NCI-H510A treated with DMSO at 0.1 percent for 48 hours (cell line): ENCODE results near the gene SCN3A.

Experiments
- DNase-seq: peaks from one replicate; lab custom pipeline; 2025; lab: John Stamatoyannopoulos, UW

Gene SCN3A

DNA sequence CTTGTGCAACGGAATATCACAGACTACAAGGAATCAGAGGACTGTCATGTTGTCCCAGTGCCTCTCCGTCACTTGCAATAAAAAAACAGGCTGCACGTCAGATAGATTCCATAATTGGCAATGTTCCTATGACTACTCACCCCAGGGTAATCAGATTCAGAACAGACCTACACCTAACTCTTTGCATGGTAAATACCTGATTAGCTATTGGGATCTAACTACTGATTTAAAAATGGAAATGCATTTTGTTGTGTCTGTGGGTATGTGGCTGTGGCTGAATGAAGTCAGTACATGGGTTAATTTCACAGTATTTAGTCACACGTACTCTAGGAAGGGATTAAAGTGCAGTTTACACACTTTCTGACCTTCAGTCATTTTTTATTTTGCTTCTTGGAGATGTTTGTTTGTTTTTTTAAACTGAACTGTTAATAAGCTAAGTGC, 91.7 kb downstream of the SCN3A start:
- DNase-seq, result no peak

DNA sequence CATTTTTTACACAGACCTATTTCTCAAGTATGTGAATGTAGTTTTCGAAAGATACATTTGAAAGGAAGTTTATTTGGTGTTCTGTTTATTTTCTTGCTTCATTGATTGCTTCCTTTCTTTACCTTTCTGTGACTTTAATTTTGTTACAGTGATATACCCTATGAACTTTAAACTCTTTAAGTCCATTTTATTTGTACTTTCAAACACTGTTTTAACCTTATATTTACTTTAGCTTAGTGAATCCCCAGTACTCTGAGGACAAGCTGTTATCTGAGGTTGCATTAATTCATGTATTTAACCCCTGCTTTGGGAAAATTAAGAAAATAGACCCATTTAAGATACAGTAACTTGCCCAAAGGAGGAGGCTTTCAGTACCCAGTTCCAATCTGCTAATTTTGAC, 93.5 kb downstream of the SCN3A start:
- no peak for DNase-seq

- DNase-seq, result no peak
These were observed 93.9 kb downstream of the SCN3A start for GRCh38 chr2:165109915-165110314.

DNA sequence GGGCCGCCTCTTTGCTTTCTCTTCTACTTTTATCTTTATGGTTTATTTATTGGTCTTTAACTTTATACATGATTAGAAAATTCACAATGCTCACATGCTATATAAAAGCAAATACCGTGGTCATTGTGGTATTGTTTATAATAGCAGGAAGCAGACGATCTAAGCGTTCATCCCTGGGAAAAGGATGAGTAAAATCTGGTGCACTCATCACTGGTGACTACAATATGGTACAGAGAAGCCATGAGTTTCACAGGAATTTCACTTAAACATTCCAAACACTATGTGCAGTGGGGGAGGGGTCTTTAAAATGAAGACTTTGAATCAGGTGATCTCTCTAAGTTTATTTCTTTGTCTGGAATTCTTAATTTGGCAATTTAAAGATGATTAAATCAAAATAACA, 97.9 kb downstream of the SCN3A start:
- DNase-seq, result no peak

DNA sequence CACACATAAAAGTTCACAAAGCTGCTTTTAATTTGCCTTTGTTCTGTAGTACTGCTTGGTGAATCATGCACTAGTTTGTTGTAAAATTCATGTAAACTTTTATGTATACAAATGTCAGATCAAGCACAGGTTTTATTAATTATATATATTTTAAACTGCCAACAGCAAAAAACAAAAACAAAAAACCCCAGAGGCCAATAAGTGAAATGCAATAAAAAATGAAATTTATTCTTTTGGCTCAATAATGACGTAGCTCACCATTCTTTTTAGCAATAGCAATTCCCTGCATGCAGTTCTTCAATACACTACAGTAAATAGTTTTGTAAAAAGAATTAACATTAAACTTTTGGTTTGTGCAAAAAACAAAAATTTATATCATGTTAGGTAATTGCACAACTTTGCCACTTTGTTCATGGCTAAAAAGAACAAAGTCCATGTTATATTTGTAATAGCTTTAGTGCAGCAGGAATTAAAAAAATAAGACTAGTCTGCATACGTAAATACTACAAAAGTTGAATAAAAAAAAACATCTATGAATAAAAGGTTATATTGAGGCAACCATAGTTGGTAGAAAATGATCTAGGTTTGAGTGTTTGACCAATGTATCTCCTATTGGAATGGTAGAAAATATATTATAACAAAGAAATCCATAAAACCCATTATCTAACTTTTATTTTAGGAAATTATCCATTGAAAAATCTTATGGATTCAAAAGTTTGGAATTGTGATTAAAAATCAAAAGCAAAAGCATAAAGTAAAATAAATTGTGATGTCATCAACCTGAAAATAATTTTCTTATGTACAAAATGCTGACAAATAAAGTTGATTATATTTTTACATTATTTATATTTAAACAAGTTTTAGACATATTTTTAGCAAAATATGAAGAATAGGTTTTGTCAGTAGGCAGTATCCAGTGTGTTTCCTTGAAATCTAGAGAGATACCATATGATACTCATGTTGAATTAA, 115.6 kb downstream of the SCN3A start:
- DNase-seq, result no peak

GRCh38 chr2:165086337-165086736, 117.5 kb downstream of the SCN3A start:
- DNase-seq, result no peak

GRCh38 chr2:165083326-165083725, 120.5 kb downstream of the SCN3A start:
- DNase-seq, result no peak

- no peak for DNase-seq
These were observed 121.4 kb downstream of the SCN3A start for GRCh38 chr2:165082479-165082878.

DNA sequence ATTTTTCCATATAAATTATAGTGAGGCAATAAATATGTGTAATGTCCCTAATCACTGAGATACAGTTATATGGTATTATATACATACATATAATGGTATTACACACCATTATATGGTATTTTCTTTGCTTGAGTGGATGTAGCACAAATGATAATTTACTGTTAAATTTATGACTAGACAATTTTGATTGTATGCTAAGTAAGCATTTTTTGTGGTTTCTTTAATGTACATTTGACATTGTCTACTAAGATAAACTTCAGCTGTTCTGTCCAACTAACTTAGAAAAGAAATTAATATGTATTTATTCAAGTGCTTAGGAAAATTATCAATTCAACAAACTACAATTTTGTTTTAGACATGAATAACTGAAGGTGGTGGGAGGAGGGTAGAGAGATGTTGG, 122.6 kb downstream of the SCN3A start:
- DNase-seq, result no peak

GRCh38 chr2:165079432-165079831, 124.4 kb downstream of the SCN3A start:
- no peak for DNase-seq

DNA sequence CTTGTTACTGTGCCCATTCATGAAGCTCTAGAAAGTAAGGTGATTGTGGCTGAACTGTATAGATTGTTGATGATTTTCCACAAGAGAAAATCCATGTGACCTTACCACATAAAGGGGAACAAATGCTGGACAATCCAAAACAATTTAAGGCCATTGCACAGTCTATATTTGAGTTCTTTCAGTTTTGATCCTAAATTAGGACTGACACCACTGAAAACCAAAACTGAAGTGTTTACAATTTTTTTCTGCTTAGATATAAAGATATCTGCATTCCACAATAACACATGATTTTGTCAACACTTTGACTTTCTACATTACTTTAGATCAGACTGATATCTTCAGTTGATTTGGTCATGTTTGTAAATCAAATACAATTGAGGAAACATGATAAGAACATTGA, 124.9 kb downstream of the SCN3A start:
- no peak for DNase-seq

GRCh38 chr2:165074884-165075283, 129.0 kb downstream of the SCN3A start:
- DNase-seq, result no peak

DNA sequence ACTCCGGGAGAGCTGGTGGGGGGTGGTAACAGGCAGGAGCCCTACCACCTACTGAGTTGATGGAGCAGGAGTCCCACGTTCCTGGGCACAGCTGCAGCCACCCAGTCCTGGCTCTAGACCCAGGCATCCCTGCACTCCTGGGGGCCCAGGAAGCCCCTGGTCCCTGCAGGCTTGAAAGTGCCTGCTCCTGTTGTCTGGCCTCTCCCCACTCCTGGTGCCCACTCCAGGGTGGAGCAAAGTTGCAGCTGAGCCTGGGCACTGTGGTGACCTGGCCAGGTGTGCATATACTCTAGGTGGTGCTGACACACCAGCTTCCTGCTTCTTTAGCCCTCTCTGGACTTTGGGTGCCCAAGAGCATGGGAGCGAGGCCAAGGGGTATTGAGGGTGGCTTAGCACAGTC, 129.5 kb downstream of the SCN3A start:
- no peak for DNase-seq

DNA sequence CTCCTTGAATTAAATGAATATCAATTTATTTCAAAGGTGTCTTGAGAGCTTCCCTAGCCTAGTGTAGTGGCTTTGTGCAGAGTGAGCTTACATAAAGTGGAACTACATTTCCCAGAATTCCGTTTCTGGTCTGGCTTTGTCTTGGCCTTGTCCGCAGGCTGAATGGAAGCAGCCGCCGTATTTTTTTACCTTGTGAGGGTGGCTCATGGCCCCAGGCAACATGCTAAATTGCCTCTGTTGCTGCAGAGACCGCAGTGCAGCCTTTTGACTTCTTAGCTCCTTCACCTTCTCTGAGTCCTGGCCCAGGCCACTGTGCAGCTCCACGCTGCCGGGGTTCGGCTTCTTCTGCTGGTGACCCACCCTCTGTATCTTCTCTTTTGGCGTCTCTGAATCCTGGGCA, 133.8 kb downstream of the SCN3A start:
- DNase-seq, result no peak

DNA sequence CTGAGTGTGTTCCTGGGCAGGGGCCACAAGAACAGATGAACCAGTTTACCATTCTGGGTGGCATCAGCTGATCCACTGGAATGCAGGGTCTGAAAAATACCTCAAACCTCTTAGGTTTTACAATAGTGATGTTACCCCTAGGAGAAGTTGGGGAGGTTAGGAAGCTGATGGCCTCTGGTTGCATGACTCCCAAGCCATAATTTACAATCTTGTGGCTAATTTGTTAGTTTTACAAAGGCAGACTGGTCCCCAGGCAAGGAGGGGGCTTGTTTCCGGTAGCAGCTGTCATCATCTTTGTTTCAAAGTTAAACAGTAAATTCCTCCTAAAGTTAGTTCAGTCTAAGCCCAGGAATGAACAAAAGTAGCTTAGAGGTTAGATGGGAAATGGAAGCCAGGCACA, 134.7 kb downstream of the SCN3A start:
- DNase-seq, result no peak

DNA sequence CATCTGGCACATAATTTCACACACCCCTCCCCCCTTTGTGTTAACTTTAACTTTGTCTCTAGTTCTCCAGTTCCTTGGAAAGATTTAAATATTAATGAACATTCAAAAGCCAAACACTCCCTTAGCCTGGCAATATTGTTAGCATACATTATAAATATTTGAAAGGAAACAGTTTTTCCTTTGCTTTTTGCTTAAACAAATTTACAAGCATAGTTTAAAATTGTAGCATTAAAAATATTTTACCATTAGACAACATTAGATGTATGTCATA, 135.4 kb downstream of the SCN3A start:
- DNase-seq, result no peak

DNA sequence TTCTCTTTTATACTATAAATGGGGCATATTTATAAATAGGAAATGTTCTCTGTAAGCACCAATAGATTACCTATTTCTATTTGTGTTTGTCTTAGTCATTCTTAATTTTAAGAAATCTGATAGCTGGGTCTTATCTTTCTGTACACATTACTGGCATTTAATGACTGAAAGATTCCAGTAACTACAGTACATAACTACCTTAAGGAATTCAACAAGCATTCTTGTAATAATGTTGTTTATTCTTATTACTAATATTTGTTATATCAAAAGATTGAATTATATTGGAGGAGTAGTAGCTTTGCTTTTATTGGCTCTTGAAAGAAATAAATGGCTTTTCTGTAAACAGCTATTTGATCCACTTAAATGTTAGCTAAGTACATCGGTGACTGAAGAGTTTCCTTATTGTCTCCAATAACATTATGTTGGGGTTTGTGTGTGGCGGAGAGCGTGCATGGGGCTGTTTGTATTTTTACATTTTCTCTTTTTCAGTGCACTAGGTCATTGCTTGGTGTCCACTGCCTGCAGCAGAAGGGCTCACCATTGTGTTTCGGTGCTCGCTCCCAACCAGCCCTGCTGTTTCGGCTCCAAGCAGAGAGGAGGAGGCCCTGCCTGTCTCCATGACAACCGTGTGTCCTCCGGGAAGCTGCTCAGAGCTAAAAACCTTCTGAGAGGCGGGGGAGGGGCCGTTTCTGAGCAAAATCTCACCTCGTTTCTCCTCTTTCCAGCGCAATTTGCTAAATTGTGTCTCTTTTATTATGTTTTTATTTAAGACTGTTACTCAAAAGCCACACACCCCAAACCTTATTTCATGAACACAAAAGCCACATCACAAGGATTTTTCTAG, 136.0 kb downstream of the SCN3A start:
- DNase-seq, result peak; percentile 68

DNA sequence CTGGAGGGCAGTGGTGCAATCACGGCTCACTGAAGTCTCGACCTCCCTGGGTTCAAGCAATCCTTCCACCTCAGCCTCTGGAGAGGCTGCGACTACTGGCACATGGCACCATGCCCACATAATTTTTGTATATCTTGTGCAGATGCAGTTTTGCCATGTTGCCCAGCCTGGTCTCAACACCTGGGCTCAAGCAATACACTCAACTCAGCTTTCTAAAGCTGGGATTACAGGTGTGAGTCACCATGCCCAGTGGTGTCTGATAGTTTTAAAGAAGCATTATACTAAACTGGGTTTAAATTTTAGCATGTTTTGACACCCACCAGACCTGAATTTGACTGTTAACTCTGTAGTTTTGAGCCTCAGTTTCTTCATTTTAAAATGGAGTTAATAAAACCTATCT, 139.1 kb downstream of the SCN3A start:
- DNase-seq, result no peak

DNA sequence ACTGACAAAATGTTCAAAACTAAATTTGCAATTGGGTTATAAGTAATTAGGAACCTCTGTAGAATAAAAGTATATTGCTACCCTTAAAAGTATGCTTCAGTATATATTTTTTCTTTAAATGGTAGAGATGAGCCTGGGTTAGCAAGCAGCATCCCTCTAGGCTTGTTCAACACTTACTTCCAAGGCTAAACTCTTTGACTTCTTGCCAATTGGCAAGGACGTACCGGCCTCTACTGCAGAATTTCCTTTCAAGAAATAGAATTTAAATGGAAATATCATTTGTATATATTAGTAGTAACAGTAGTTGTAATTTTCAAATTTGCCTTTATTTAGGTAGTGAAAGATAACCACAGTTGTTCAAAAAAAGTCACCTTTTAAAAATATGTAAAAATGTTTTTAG, 143.4 kb downstream of the SCN3A start:
- DNase-seq, result no peak

GRCh38 chr2:165058476-165059265, 145.2 kb downstream of the SCN3A start:
- DNase-seq, result no peak

DNA sequence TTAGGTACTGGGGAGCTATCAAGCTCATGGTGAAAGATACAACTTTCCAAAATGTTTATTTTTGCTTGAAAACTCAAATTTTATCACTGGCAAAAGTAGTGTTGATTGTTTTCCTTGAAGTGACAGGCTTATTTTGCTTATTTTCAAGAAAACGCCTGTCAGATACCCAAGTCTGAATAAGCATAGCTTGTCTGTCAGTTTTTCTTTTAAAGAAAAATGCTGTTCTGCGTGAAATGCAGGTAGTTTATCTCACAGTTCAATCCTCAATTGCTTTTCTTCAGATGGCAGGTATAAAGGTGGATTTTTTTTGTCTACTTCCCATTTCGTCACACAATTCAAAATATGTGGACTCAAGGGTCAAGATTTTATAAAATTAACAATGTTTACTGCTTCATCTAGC, 145.9 kb downstream of the SCN3A start:
- no peak for DNase-seq

GRCh38 chr2:165057308-165057707, 146.5 kb downstream of the SCN3A start:
- no peak for DNase-seq
